ENCODE results near the gene UAP1L1.

Gene UAP1L1

GRCh38 chr9:137074657-137075274 is 2.6 kb upstream of the UAP1L1 start:
- DNase-seq (ENCODE audit: low read depth in 2 of 2): no peak

- no peak for DNase-seq (ENCODE audit: low read depth in 2 of 2)
Observed at GRCh38 chr9:137075275-137075775, 2.0 kb upstream of the UAP1L1 start.

GRCh38 chr9:137076636-137077009 is 694 bp upstream of the UAP1L1 start:
- no peak for DNase-seq (ENCODE audit: low read depth in 2 of 2)

GRCh38 chr9:137077758-137078693 is 709 bp downstream of the UAP1L1 start:
- no peak for DNase-seq (ENCODE audit: low read depth in 2 of 2)

- DNase-seq (ENCODE audit: low read depth in 2 of 2): no peak
Observed at GRCh38 chr9:137078701-137079400, 1.5 kb downstream of the UAP1L1 start.

- DNase-seq (ENCODE audit: low read depth in 2 of 2): no peak
Observed at GRCh38 chr9:137079401-137079787, 2.1 kb downstream of the UAP1L1 start.

- DNase-seq (ENCODE audit: low read depth in 2 of 2): no peak
Observed at GRCh38 chr9:137080260-137081122, 3.2 kb downstream of the UAP1L1 start.

- DNase-seq (ENCODE audit: low read depth in 2 of 2): no peak
Observed at GRCh38 chr9:137082222-137082924, 5.1 kb downstream of the UAP1L1 start.

GRCh38 chr9:137082925-137083290 is 5.6 kb downstream of the UAP1L1 start:
- no peak for DNase-seq (ENCODE audit: low read depth in 2 of 2)

GRCh38 chr9:137083394-137084004 is 6.2 kb downstream of the UAP1L1 start:
- no peak for DNase-seq (ENCODE audit: low read depth in 2 of 2)

- no peak for DNase-seq (ENCODE audit: low read depth in 2 of 2)
Observed at GRCh38 chr9:137084526-137084925, 7.2 kb downstream of the UAP1L1 start.

- DNase-seq (ENCODE audit: low read depth in 2 of 2): no peak
Observed at GRCh38 chr9:137085920-137086530, 8.7 kb downstream of the UAP1L1 start.

GRCh38 chr9:137086531-137087408 is 9.5 kb downstream of the UAP1L1 start, which contains the start of gene MAN1B1:
Gene MAN1B1, plus strand, starts transcription at chr9:137086985. Its CDS starts 15 bp downstream, at chr9:137087000.
- peak; percentile 98 to 99 for DNase-seq (ENCODE audit: low read depth in 2 of 2)

- no peak for DNase-seq (ENCODE audit: low read depth in 2 of 2)
Observed at GRCh38 chr9:137087409-137087925, 10.2 kb downstream of the UAP1L1 start.

GRCh38 chr9:137088121-137088520 is 10.8 kb downstream of the UAP1L1 start:
- DNase-seq (ENCODE audit: low read depth in 2 of 2): no peak

GRCh38 chr9:137089232-137089947 is 12.1 kb downstream of the UAP1L1 start:
- no peak for DNase-seq (ENCODE audit: low read depth in 2 of 2)

- peak; percentile 66 to 75 for DNase-seq (ENCODE audit: low read depth in 2 of 2)
Observed at GRCh38 chr9:137095664-137096517, 18.6 kb downstream of the UAP1L1 start.
